SK-N-SH (cell line): ENCODE data around the gene LYRM4. TPM values are rescaled to one million over a fixed set of nuclear protein-coding genes. Genes with fewer than 3 reads are reported as not detected.
A peak's percentile ranks its signal among the peaks of the same experiment; 100 is the strongest.

Experiments used
- CTCF ChIA-PET: fragments of 300-600, 350-600 bp; formaldehyde crosslinking; extraction: SDS; loops from one replicate; lab custom pipeline; 2021; lab: Yijun Ruan, JAX
- POLR2A ChIA-PET: fragments of 350-600 bp; sonication (Branson Sonifier 250); formaldehyde crosslinking; extraction: SDS; loops from one replicate; lab custom pipeline; 2020; ENCODE audit warnings: antibody characterized with exemption, inconsistent platforms; lab: Yijun Ruan, JAX
- DNase-seq: peaks from one replicate; pipeline ENCODE4 v3.0.0; 2012
- H2AFZ ChIP-seq: fragments of 200-600 bp; sonication (generic); 2 replicates; pipeline ENCODE4 v1.8.1; 2016; ENCODE audit warnings: antibody characterized with exemption, mild to moderate bottlenecking, low read depth
- H3F3A ChIP-seq: fragments of 200-600 bp; sonication (generic); replicated peaks from 2 replicates; pipeline ENCODE3; 2016; ENCODE audit warnings: antibody characterized with exemption, mild to moderate bottlenecking; ENCODE audit not compliant: insufficient read depth
- H3K27ac ChIP-seq, 2 experiments: fragments of 200-500 bp in 1 of 2; fragments of 200-600 bp in 1 of 2; sonication (Bioruptor generic) in 1 of 2; sonication (generic), shearing (Covaris generic) in 1 of 2; 2 replicates each; pipeline versions ENCODE4 v1.5.1 to v1.6.1; 2014 to 2016; ENCODE audit warnings: low read depth in 2 of 2, inconsistent platforms in 1 of 2, low read length in 1 of 2, mild to moderate bottlenecking in 1 of 2, mixed read lengths in 1 of 2
- H3K27me3 ChIP-seq: fragments of 200-600 bp; sonication (generic), shearing (Covaris generic); 2 replicates; pipeline ENCODE4 v1.6.1; 2016; ENCODE audit warnings: mixed run types; ENCODE audit not compliant: insufficient read depth
- H3K36me3 ChIP-seq, 2 experiments: fragments of 200-500 bp in 1 of 2; fragments of 200-600 bp in 1 of 2; sonication (Bioruptor generic) in 1 of 2; sonication (generic) in 1 of 2; replicated peaks in 1 of 2; 2 replicates each; pipeline versions ENCODE3 to v1.5.1; 2014 to 2016; ENCODE audit warnings: low read length in 1 of 2, mild to moderate bottlenecking in 1 of 2; ENCODE audit not compliant: insufficient read depth in 2 of 2, control insufficient read depth in 1 of 2
- H3K4me1 ChIP-seq, 2 experiments: fragments of 200-500 bp in 1 of 2; fragments of 200-600 bp in 1 of 2; sonication (Bioruptor generic) in 1 of 2; sonication (generic), shearing (Covaris generic) in 1 of 2; 2 replicates each; pipeline versions ENCODE4 v1.5.1 to v1.6.1; 2014 to 2016; ENCODE audit warnings: low read depth in 1 of 2, low read length in 1 of 2, mixed run types in 1 of 2; ENCODE audit not compliant: insufficient read depth in 2 of 2, control insufficient read depth in 1 of 2
- H3K4me2 ChIP-seq: fragments of 200-600 bp; sonication (generic), shearing (Covaris generic); 2 replicates; pipeline ENCODE4 v1.6.1; 2017; ENCODE audit warnings: mixed run types
- H3K4me3 ChIP-seq, 2 experiments: fragments of 200-500 bp in 1 of 2; fragments of 200-600 bp in 1 of 2; sonication (Bioruptor generic) in 1 of 2; sonication (generic), shearing (Covaris generic) in 1 of 2; 2 replicates each; pipeline versions ENCODE4 v1.5.1 to v1.8.1; 2014 to 2016; ENCODE audit warnings: low read depth in 2 of 2, inconsistent platforms in 1 of 2, low read length in 1 of 2, mild to moderate bottlenecking in 1 of 2, mixed read lengths in 1 of 2, moderate library complexity in 1 of 2
- H3K79me2 ChIP-seq: fragments of 200-600 bp; sonication (generic); 2 replicates; pipeline ENCODE4 v1.8.1; 2017; ENCODE audit warnings: mild to moderate bottlenecking; ENCODE audit not compliant: insufficient read depth
- H3K9ac ChIP-seq: fragments of 200-600 bp; sonication (generic); 2 replicates; pipeline ENCODE4 v1.6.1; 2017; ENCODE audit warnings: mixed run types
- H3K9me2 ChIP-seq: fragments of 200-600 bp; sonication (generic); 2 replicates; pipeline ENCODE4 v1.6.1; 2017; ENCODE audit warnings: mixed run types
- H3K9me3 ChIP-seq: fragments of 200-600 bp; sonication (generic); 2 replicates; pipeline ENCODE4 v1.6.1; 2017; ENCODE audit warnings: mixed run types, mild to moderate bottlenecking, moderate library complexity
- H4K20me1 ChIP-seq: fragments of 200-600 bp; sonication (generic); 2 replicates; pipeline ENCODE4 v1.6.1; 2017; ENCODE audit warnings: mild to moderate bottlenecking, mixed run types; ENCODE audit not compliant: insufficient read depth
- CTCF ChIP-seq: fragments of 200-600 bp; sonication (generic); IDR thresholded peaks from 2 replicates; pipeline ENCODE4 v1.6.1; 2017; ENCODE audit warnings: antibody characterized with exemption, mild to moderate bottlenecking, moderate library complexity
- FOXM1 ChIP-seq: IDR thresholded peaks from 2 replicates; pipeline ENCODE4 v1.4.0; 2012; ENCODE audit warnings: low read depth, mild to moderate bottlenecking
- GABPA ChIP-seq: IDR thresholded peaks from 2 replicates; pipeline ENCODE4 v1.4.0; 2012; ENCODE audit warnings: low read depth, mild to moderate bottlenecking
- MAX ChIP-seq: IDR thresholded peaks from 2 replicates; pipeline ENCODE4 v1.4.0; 2012; ENCODE audit warnings: low read depth
- MEF2A ChIP-seq: IDR thresholded peaks from 2 replicates; pipeline ENCODE4 v1.4.0; 2012; ENCODE audit warnings: low read depth, borderline replicate concordance
- NRF1 ChIP-seq: IDR thresholded peaks from 2 replicates; pipeline ENCODE4 v1.6.1; 2012; ENCODE audit warnings: low read depth, mild to moderate bottlenecking, low read length
- PBX3 ChIP-seq: IDR thresholded peaks from 2 replicates; pipeline ENCODE4; 2012
- POLR2AphosphoS5 ChIP-seq: IDR thresholded peaks from 2 replicates; pipeline ENCODE4 v1.6.1; 2012; ENCODE audit warnings: low read depth, low read length
- RAD21 ChIP-seq: IDR thresholded peaks from 2 replicates; pipeline ENCODE4 v1.6.1; 2012; ENCODE audit warnings: mild to moderate bottlenecking, low read length
- REST ChIP-seq: IDR thresholded peaks from 2 replicates; pipeline ENCODE4 v1.6.1; 2012; ENCODE audit warnings: mild to moderate bottlenecking, low read depth, low read length, moderate library complexity
- RFX5 ChIP-seq: IDR thresholded peaks from 2 replicates; pipeline ENCODE4 v1.6.1; 2012; ENCODE audit warnings: mild to moderate bottlenecking, improper control_type of control experiment, low read length
- RXRA ChIP-seq: IDR thresholded peaks from 2 replicates; pipeline ENCODE4 v1.4.0; 2012; ENCODE audit warnings: low read depth, mild to moderate bottlenecking, borderline replicate concordance
- SIN3A ChIP-seq: IDR thresholded peaks from 2 replicates; pipeline ENCODE4 v1.6.1; 2012; ENCODE audit warnings: low read depth, mild to moderate bottlenecking, low read length, moderate library complexity, borderline replicate concordance
- TEAD4 ChIP-seq: IDR thresholded peaks from 2 replicates; pipeline ENCODE4 v1.4.0; 2012; ENCODE audit warnings: mild to moderate bottlenecking, borderline replicate concordance; ENCODE audit not compliant: insufficient read depth
- USF2 ChIP-seq: fragments of 150-350 bp; IDR thresholded peaks from 2 replicates; pipeline ENCODE4 v1.6.1; 2017; ENCODE audit warnings: antibody characterized with exemption, low read length, low read depth, borderline replicate concordance
- YY1 ChIP-seq: IDR thresholded peaks from 2 replicates; pipeline ENCODE4 v1.4.0; 2012; ENCODE audit warnings: low read depth, mild to moderate bottlenecking
- WGBS: methylation state at CpG from one replicate; pipeline ENCODE4 v1.1.6; 2017; ENCODE audit warnings: low lambda C conversion rate; 5-methylcytosine and 5-hydroxymethylcytosine counted together
- polyA plus RNA-seq, 3 experiments: library from polyadenylated mRNA; depleted of rRNA; stranded (reverse); fragments of >200 nt; gene quantifications; 2 replicates each; pipeline ENCODE4 v1.2.3, GENCODE V29; 2012

LYRM4 gene
- polyA plus RNA-seq, 1 of the 3 experiments (the other 2 are of a cell fraction), result 37.2 TPM

GRCh38 chr6:5083813-5084359, 176.9 kb downstream of the LYRM4 start:
- TF ChIP-seq YY1, result no peak
- no peak for TF ChIP-seq GABPA
- no peak for TF ChIP-seq POLR2AphosphoS5
- TF ChIP-seq TEAD4, result no peak
- TF ChIP-seq SIN3A, result no peak
- no peak overlapping the region for H2AFZ ChIP-seq
- peaks cover 0 to 8% of the 10 kb centered on the region in 2 experiments; a peak in 1 of 4 replicates for H3K4me1 ChIP-seq
- H3K4me2 ChIP-seq, result no peak overlapping the region
- H3K27ac ChIP-seq, result no peak overlapping the region
- H3K36me3 ChIP-seq, result no peaks in the 10 kb centered on the region
- ChIA-PET POLR2A (no interaction called here), CTCF (interaction anchor here (1.0 kb wide), 1 partner anchor 59 kb away, joined by 3 read pairs; no protein-coding TSS in a partner anchor)
- no peak for DNase-seq
- H3K9me2 ChIP-seq, result no peaks in the 10 kb centered on the region
- peak overlapping the region in 1 of 2 experiments; percentile 52; a peak in 2 of 4 replicates for H3K4me3 ChIP-seq
- H3K9me3 ChIP-seq, result no peaks in the 10 kb centered on the region
- no peak overlapping the region for H3K9ac ChIP-seq
- H3K27me3 ChIP-seq, result no peaks in the 10 kb centered on the region
- no peaks in the 10 kb centered on the region for H3K79me2 ChIP-seq
- WGBS, result 70% methylated on average over 8 of the region's 18 CpGs
- no peaks in the 10 kb centered on the region for H3F3A ChIP-seq
- no peaks in the 10 kb centered on the region for H4K20me1 ChIP-seq

GRCh38 chr6:5083307-5083583, 177.5 kb downstream of the LYRM4 start:
- Histone ChIP-seq H2AFZ (no peak overlapping the region), H3K9me3 (no peaks in the 10 kb centered on the region), H3K79me2 (no peaks in the 10 kb centered on the region), H4K20me1 (no peaks in the 10 kb centered on the region), H3K27me3 (no peaks in the 10 kb centered on the region), H3K4me1 (peaks cover 0 to 8% of the 10 kb centered on the region in 2 experiments; a peak in 1 of 4 replicates), H3K4me3 (no peak overlapping the region), H3K9me2 (no peaks in the 10 kb centered on the region), H3K4me2 (no peak overlapping the region), H3K27ac (no peak overlapping the region), H3F3A (no peaks in the 10 kb centered on the region), H3K36me3 (no peaks in the 10 kb centered on the region), H3K9ac (no peak overlapping the region)
- CTCF ChIA-PET, result interaction anchor here (1.0 to 1.4 kb wide), 2 partner anchors 60 to 388 kb away, joined by 3 read pairs; no protein-coding TSS in a partner anchor
- POLR2A ChIA-PET, result no interaction called here
- TF ChIP-seq MAX (no peak), RAD21 (no peak), USF2 (no peak), CTCF (no peak), GABPA (no peak), RFX5 (no peak), RXRA (no peak), NRF1 (no peak), PBX3 (no peak), MEF2A (no peak), REST (no peak), FOXM1 (no peak)
- WGBS, result 47% methylated on average over 4 of the region's 4 CpGs
- DNase-seq, result no peak
